Hindlimb muscle (tissue), 1 donor: Measurements from ENCODE around the gene SH3TC1. TPM values are rescaled to one million over a fixed set of nuclear protein-coding genes. Genes with fewer than 3 reads are reported as not detected.

Experiments used
- DNase-seq: peaks from one replicate; pipeline ENCODE4 v3.0.0-alpha.2; 2013
- polyA plus RNA-seq: library from polyadenylated mRNA; unstranded; fragments of 120-200 nt; gene quantifications from one replicate; pipeline ENCODE4 v1.2.1, GENCODE V29; 2013; ENCODE audit not compliant: insufficient read length

Gene SH3TC1
- polyA plus RNA-seq, 1 donor: 12.1 TPM

DNA sequence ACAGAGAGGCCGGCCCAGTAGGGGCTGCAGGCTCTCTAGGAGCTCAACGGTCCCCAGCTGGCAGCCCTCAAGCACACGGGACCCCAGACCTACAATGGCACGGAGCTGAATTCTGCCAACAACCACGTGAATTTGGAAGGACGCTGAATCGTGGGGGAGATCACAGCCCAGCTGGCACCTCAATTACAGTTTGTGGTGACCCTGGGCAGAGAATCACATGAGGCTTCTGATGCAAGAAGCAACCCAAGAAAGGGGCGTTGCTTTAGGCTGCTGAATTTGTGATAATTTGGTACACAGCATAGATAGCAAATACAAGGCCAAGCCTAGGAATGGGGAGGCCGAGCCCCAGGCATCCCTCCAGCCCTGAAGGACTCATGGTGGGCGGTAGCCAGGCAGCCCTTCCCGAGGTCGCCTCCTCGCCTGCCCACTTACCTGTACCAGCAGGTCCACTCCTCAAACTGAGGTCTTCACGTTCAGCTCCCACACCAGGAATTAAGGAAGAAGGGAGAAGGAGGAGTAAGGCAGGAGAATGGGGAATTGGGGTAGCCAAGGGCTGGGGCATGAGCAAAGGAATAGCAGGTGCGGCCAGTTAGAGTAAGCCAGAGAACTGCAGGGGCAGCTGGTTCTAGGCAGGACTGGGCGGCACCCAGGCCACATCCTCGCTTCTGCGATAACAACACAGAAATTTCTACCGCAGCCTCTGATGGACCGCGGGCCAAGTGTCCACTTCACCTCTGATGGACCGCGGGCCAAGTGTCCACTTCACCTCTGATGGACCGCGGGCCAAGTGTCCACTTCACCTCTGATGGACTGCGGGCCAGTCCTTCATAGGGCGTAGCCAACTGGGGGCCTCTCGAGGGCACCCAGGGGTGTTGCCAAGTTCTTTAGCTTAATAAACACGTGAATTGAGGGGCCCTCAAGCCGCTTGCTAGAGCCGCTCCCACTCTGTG is 47.1 kb downstream of the SH3TC1 start:
- DNase-seq: no peak

DNA sequence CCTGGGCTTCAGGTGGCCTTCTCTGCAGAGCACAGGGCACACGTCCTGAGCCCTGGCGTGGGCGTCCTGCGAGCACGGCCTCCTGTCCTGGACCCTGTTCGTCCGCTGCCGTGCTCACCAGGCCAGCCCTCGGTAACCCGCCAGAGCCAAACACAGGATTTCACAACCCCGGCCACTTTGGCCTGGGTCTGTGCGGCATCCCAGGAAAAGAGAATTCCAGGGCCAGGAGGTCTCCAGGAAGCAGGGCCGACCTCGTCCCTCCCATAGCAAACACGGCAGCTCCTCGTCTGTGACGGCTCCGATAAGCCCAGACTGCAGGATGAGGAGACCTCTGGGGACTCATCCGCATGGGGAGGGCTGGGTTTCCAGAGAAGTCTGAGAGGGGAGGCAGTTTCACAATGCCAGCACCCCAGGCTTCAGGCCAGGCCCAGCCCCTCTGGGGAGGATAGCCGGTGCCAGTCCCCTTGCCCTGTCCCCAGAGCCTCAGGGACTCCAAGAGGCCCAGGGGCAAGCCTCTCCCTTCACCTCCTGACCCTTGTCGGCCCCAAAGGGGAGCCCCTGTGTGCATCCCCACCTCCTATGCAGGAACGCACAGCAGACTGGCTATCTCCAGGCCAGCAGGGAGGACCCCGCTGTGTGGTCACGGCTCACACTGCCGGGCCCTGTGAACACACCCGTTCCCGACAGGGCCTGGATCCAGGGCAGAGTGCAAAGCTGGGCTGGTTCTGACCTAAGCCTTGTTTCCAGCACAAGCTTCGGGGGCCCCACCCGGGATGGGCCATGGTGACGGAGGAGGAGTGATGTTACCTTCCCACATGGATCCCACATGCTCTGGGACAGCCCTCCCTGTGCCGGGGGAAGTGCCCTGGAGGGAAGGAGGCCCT is 48.2 kb downstream of the SH3TC1 start:
- no peak for DNase-seq

DNA sequence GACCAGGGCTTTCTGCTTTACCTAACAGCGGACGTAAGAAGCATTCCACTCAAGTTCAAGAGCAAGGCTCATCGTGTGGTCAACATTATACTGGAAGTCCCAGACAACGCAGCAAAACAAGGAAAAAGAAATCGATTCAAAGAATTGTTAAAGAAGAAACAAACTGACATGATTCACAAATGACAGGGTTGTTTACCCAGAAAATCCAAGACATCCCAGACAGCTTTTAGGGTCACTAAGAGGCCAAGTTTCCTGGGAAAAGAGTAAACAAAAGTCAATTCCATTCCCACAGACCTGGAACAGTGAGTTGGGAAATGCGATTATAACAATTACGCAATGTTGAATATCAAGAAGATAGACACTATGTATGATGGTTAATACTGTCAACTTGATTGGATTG is 49.0 kb downstream of the SH3TC1 start:
- no peak for DNase-seq

DNA sequence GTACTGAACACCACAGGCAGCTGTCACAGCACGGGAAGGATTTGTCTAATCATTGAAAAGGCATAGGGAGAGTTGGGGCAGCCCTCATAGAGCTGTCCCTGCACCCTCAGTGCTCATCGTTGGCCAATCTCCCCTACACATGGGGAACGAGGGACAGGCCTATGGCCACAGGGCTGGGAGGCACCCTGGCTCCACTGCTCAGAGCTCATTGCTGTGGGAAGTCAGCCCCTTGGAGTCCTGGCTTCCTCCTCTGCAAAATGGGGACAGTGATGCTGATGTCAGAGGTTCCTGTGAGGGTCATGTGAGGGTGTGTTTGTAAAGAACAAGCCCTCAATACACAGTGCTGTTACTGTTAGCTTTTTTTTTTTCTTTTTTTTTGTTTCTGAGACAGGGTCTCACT is 51.1 kb downstream of the SH3TC1 start:
- DNase-seq: no peak

DNA sequence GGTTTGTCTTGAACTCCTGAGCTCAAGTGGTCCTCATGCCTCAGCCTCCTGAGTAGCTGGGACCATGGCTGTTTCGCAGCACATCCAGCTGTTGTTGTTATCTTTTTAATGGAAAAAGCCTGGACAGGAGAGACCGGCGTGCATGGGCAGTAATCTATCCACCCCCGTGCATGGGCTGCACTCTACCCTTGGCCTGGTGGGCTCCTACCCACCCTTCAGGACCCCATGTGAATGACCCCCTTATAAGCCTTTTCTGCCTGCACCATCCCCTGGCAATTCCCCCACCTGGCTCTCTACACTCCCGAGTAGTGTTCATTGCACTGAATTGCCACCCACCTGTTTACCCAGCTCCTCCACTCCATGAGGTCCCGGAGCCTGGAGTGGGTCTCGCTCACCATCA is 51.5 kb downstream of the SH3TC1 start:
- no peak for DNase-seq

DNA sequence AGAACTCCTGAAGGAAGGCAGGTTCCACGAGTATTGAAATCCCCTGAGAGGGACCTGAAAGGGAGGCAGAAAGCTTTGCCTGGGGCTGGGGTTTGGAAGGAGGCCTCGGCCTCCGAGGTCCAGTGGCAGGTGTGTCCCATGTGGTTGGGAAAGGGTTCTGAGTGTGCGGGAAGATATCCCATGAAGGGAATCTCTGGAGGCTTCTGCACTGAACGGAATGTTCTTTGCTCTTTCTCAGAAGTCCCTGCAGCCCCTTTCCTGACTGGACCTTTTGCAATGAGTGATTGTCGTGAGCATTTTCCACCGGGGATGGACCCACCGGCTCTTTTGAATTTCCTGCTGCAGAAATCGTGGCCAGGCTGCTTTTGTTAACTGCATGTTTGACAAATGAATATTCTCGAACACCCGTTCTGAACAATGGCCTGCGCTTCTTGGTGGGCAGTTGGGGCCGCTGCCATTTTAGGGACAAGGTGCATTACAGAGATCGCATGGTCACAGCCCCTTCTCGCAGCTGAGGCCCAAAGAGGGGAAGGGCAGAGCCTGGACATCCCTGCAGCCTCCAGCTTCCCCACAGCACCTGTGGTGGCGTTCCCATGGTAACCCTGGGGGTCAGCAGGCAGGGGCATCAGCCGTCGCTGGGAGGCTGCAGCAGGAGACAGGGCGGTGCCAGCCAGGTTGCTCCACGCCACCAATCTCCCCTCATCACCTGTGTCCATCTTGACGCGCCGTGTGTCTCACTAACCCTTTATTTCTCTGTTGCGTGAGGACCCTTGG is 52.2 kb downstream of the SH3TC1 start:
- DNase-seq: no peak

DNA sequence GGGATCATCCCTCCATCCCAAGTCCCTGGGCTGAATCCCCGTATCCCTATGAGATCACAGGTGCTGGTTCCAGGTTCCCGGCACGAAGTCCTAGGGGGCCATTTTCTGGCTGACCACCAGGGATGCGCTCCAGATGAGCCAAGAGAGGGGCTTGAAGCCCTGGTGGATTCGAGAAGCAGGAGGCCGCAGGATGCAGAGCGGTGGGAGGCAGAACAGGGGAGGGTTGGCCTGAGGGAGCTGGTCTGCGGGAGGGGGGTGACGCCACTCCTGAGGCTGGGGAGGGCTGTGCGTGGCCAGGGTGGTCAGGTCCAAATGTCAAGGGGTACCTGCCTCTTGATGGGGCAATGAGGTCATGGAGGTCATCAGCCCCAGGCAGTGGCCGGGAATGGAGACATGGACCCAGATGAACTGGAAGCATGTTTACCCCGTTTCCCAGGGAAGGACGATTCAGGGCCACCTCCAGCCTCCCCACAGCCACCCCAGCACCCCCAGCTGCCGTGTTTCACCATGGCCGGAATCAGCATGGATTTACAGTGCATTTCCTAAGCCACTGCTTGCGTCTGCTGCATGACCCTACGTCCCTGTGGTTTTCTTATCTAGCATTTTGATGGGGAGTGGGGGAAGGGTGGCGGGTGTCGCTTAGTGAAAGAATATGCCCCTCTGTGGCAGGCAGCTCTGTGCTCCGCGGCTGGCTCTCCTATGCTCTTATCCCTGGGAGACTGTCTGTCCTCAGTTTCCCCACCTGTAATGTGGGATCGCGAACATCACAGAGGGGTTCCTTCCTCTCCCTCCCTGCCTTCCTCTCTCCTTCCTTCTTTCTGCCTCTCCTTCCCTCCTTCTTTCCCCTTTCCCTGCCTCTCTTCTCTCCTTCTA is 53.4 kb downstream of the SH3TC1 start:
- DNase-seq: no peak

DNA sequence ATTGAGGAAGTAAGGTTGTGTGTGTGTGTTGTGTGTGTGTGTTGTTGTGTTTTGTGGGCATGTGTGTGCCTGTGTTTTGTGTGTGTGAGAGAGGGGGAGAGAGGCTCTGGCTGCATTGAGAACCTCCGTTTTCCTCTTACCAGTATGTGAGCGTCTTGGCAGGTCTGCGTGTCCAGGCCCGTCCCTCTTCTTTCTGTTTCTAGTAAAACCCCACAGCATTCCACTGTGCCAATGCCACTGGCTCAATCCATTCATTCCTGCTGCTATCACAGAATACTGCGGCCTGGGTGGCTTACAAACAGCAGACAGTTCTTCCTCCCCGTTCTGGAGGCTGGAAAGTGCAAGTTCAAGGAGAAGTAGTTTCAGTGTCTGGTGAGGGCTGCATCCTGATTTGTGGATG is 55.0 kb downstream of the SH3TC1 start:
- DNase-seq: no peak

DNA sequence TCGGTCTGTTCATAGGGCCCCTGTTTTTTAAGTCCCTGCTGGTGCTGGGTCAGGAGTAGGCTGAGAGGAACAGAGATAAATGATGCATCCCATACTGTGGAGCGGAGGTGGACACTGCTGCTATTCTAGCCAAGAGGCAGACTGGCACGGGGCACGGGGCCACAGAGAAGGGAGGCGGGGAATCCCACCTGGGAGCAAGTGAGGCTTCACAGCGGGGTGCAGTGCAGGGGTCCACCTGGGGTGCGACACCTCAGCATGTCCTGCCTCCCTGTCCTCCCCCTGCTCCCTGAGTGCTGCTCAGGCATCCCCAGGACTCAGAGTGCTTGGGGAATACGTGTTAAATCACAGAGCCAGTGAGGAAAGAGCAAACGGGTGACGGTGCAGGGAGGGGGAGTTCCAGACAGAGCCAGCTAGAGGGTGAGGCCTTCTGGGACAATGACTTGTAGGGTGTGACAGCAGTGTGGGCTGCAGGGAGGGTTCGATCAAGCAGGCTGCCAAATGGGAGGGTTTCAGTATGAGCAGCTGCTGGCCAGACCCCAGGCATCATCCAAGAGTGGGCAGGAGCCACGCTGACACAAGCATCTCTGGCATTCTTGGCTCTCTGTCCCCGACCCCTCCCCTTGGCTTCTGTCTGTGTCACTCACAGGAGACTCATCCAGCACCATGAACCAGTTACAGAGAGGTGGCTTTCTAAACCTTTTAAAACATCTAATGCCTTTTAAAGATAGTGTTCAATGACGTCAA is 56.8 kb downstream of the SH3TC1 start:
- DNase-seq: peak; percentile 71

DNA sequence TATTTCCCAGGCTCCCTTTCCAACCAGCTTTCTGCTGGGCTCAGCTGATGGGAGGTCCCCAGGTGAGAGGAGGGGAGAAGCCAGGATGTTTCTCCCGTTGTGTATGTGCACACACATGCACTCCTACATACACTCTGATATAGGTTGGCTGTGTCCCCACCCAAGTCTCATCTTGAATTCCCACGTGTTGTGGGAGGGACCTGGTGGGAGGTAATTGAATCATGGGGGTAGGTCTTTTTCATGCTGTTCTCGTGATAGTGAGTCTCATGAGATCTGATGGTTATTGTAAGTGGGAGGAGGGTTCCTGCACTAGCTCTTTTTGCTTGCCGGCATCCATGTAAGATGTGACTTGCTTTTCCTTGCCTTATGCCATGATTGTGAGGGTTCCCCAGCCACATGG is 58.8 kb downstream of the SH3TC1 start:
- no peak for DNase-seq

DNA sequence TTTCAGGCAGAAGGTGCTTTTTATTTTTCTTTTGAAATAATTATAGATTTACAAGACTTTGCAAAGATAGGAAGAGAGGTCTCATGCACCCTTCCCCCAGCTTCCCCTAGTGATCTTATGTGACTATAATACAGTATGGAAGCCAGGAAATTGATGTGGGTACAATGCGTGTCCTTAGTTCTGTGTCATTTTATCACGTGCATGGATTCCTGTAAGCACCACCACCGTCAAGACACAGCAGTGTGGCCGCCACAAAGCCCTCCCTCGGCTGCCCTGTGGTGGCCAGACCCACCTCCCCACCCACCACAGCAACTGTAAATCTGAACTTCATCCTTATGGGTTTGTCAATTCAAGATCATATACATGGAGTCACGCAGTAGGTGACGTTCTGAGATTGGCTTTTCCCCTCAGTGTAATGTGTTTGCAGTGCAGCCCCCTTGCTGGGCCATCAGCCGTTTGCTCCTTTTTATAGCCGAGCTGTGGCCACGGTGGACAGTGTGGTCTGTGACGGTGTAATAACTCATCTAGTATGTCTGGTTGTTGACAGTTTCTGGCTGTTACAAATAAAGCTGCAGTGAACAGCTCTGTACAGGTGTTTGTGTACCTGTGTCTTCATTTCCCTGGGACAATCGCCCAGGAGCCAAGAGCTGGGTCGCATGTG is 59.6 kb downstream of the SH3TC1 start:
- DNase-seq: no peak

DNA sequence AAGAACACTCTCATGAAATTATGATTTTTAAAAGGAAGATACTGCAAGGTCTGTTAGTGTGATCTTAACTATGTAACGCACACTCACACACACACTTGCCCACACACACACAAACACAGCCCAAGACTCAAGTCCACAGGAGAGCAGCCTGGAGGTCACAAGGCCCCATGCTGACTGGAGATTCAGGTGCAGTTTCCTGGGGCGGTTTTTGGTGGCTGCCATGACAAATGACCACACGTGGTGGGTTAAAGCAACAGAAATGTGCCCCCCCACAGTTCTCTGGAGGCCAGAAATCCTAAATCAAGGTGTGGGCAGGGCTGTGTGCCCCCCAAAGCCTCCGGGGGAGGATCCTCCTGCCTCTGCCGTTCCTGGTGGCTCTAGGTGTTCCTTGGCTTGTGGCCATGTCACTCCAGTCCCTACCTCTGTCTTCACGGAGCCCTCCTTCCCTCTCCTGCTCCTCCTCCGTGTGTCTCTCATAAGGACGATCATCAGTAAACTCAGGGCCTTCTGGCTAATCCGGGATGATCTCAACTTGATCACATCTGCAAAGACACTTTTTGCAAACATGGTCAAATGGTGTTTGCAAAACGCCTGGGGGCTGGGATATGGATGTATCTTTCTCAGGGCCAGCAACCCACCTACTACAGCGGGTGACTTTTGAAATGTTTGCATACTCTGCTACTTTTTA is 60.8 kb downstream of the SH3TC1 start:
- no peak for DNase-seq

DNA sequence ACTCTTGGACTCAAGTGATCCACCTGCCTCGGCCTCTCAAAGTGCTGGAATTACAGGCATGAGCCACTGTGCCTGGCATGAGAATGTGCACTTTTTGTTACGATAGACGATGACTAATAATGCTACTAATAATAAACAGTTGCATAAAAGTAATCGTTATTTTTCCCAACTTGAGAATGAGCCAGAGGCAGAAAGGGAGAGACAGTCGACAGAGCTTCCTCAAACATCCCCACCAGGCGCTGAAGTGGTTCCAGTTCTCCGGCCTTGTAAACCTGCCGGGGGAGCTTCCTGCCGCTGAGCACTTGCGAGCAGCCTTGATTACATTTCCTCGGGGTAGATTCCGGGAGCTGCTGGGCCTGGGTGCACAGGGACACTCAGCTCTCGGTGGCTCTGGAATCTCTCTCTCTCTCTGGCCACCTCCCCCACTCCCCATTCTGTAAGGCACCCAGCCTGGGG is 61.6 kb downstream of the SH3TC1 start:
- DNase-seq: no peak

DNA sequence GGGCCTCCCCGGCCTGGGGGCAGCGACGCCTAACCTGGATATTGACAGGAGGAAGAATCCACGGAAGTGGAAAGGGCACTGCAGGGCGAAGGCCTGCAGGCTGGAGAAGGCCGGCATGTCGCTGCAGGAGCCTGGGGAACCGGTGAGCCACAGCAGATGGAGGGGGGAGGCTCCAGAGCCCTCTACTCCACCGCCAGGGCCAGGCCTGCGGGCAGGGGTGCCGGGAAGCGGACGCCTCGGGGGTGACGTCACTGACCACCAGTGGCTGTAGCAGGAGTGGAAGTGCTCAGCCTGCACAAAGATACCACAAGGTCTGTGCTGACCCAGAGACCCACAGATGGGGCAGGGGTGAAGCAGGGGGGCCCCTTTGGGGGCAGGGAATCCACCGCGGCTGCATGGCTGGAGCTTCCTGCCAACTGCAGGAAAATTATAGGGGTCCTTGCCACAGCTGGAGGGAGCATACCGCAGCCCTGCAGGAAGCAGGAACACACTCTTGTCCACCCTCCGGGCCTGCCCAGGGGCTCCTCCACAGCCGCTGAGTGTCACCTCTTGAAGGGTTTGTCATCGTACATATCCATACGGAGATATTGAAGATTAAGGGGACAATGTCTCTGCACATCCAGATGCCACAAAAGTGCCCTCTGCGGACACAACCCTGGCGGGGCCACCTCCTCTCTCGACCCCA is 62.9 kb downstream of the SH3TC1 start:
- DNase-seq: no peak

DNA sequence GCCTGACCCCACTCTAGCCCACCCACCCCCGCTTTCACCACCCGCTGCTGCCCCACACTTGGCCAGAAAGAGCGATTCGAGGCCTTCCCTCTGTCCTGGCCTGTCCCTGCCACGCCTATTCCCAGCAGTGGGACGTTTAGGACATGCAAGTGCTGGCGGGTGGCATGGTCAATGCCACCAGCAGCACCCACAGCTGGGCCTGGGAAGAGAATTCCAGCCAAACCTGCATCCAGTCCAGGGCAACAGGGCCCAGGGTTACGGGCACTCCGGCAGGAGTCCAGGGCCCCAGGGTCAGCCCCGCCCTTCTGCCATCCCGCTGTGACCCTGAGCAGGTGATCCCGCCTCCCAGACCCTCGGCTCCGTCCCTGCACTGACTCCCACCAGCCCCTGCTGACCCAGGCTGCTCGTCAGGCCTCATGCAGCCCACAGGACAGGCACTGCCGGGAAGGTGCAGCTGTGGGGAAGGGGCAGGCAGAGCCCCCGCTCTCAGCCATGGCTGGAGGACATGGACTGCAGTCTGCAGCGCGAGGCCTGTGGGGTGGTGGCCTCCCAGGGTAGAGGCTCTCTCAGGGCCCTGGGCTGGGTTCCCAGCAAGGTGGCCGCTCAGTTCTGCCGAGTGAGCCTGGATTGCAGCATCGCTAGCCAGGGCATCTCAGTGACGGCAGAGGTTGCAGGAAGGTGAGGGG is 63.7 kb downstream of the SH3TC1 start:
- no peak for DNase-seq

DNA sequence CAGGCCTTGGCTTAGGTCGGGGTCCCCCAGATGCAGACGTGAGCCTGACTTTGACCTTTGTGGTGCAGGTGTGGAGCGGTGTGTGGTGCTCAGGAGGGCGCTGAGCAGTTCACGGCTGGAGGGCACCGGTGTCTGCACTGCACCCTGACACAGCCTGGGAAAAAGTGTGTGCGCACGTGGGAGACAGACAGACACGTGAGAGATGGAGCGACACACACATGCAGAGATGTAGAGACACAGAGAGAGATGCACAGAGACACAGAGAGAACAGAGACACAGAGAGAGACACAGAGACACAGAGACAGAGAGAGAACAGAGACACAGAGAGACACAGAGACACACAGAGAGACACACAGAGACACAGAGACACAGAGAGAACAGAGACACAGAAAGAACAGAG is 64.3 kb downstream of the SH3TC1 start:
- DNase-seq: no peak

DNA sequence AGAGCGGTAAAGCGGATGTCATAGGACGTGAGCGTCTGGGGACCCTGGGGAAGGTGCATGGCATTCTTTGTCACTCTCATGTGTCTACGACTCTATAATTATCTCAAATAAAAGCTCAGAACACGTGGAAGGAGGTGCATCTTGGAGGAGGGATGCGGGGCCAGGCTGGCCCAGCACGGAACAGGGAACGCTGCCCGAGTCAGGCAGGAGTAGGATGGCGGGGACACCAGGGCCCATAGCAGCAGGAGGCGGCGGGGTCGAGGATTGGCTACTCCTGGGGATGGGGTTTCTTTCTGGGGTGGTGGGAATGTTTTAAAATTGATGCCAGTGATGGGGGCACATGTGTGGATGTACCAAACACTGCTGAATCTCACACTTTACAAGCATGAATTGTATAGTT is 65.0 kb downstream of the SH3TC1 start:
- no peak for DNase-seq

DNA sequence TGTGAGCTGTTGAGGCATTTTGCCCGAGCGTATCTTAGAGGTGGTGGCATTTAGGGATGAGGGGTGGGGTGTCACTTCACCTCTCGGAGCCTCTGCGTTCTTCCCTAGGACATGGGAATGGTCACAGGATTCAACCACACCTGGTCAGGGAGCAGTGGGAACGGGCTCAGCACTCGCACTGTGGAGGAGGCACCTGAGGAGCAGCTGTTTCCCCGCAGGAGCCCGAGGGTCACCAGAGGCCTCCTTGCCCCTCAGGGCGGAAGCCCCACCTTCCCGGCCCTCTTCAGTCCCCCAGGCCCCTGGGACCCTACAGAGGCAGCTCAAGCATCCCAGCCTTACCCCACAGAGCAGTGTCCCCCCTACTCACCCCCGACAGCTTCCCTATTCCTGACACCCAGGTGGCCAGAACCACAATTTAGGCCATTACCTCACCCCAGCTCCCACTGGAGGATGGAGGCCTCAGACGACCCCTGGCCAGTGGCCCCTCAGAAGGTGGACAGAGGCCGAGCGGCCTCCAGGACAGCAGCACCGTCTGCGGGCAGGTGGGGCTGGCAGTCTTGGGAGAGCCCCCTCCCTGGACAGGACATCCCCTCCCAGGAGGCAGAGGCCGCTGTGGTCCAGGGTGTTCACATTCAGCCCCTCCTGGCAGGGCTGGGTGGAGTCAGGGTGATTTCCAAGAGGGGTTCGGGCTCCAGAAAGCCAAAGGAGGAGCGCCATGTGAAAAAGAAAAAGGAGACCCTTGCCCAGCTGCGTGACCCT is 66.3 kb downstream of the SH3TC1 start:
- DNase-seq: no peak
